Type B pancreatic cell (in vitro differentiated cells): ENCODE measurements around the gene KLF16. TPM values are rescaled to one million over a fixed set of nuclear protein-coding genes. Genes with fewer than 3 reads are reported as not detected.

Source experiments
- DNase-seq: peaks from one replicate; pipeline ENCODE4 v3.0.0; 2021; ENCODE audit warnings: mixed read lengths; ENCODE audit not compliant: unreplicated experiment; ENCODE audit errors: extremely low spot score
- H3K27ac Mint-ChIP-seq: 2 replicates; pipeline ENCODE4 v1.8.0; 2021; ENCODE audit warnings: mild to moderate bottlenecking, mixed read lengths
- H3K27me3 Mint-ChIP-seq: 2 replicates; pipeline ENCODE4 v1.8.0; 2021; ENCODE audit warnings: mixed read lengths
- H3K36me3 Mint-ChIP-seq: 2 replicates; pipeline ENCODE4 v1.8.0; 2021; ENCODE audit warnings: mixed read lengths
- H3K4me1 Mint-ChIP-seq: one replicate; pipeline ENCODE4 v1.8.0; 2021; ENCODE audit warnings: mixed read lengths; ENCODE audit not compliant: unreplicated experiment
- H3K4me3 Mint-ChIP-seq: 2 replicates; pipeline ENCODE4 v1.8.0; 2021; ENCODE audit warnings: mild to moderate bottlenecking, mixed read lengths
- H3K9me3 Mint-ChIP-seq: 2 replicates; pipeline ENCODE4 v1.8.0; 2021; ENCODE audit warnings: mixed read lengths
- CTCF ChIP-seq: fragments of 200-600 bp; sonication (generic); conservative IDR thresholded peaks from 2 replicates; pipeline ENCODE4 v1.5.0; 2021; ENCODE audit warnings: antibody characterized with exemption, mild to moderate bottlenecking
- total RNA-seq: library from RNA; stranded (reverse); gene quantifications from 2 replicates; pipeline ENCODE4 v1.2.1, GENCODE V29; 2021; ENCODE audit warnings: low replicate concordance

The KLF16 gene
- total RNA-seq, 1 donor from 2014 or later: 17.9 TPM

- no peak for TF ChIP-seq CTCF
- Mint-ChIP-seq H3K9me3 (no peaks in the 10 kb centered on the region), H3K4me3 (no peak overlapping the region), H3K27me3 (peaks cover 5% of the 10 kb centered on the region), H3K27ac (no peak overlapping the region), H3K4me1 (peaks cover 8% of the 10 kb centered on the region), H3K36me3 (no peaks in the 10 kb centered on the region)
- no peak for DNase-seq
Measured at GRCh38 chr19:1814833-1815604, 48.4 kb downstream of the KLF16 start.

GRCh38 chr19:1814391-1814790 lies 49.0 kb downstream of the KLF16 start:
- DNase-seq: no peak
- Mint-ChIP-seq H3K4me1 (peaks cover 8% of the 10 kb centered on the region), H3K4me3 (no peak overlapping the region), H3K36me3 (no peaks in the 10 kb centered on the region), H3K27me3 (peaks cover 5% of the 10 kb centered on the region), H3K27ac (no peak overlapping the region), H3K9me3 (no peaks in the 10 kb centered on the region)
- no peak for TF ChIP-seq CTCF

GRCh38 chr19:1813192-1814182 lies 49.9 kb downstream of the KLF16 start:
- H3K9me3 Mint-ChIP-seq: no peaks in the 10 kb centered on the region
- TF ChIP-seq CTCF: peak; percentile 6
- DNase-seq: no peak
- H3K4me3 Mint-ChIP-seq: peak overlapping the region; percentile 94
- peaks cover 5% of the 10 kb centered on the region for H3K27me3 Mint-ChIP-seq
- no peaks in the 10 kb centered on the region for H3K36me3 Mint-ChIP-seq
- H3K27ac Mint-ChIP-seq: peak overlapping the region; percentile 90
- peaks cover 8% of the 10 kb centered on the region for H3K4me1 Mint-ChIP-seq

- Mint-ChIP-seq H3K4me1 (peaks cover 8% of the 10 kb centered on the region), H3K36me3 (no peaks in the 10 kb centered on the region), H3K27me3 (peaks cover 5% of the 10 kb centered on the region), H3K27ac (peak overlapping the region; percentile 90), H3K4me3 (peak overlapping the region; percentile 94), H3K9me3 (no peaks in the 10 kb centered on the region)
- peak; percentile 91 for DNase-seq
- TF ChIP-seq CTCF: peak; percentile 74
Measured at GRCh38 chr19:1812426-1813191, 50.8 kb downstream of the KLF16 start.

DNA sequence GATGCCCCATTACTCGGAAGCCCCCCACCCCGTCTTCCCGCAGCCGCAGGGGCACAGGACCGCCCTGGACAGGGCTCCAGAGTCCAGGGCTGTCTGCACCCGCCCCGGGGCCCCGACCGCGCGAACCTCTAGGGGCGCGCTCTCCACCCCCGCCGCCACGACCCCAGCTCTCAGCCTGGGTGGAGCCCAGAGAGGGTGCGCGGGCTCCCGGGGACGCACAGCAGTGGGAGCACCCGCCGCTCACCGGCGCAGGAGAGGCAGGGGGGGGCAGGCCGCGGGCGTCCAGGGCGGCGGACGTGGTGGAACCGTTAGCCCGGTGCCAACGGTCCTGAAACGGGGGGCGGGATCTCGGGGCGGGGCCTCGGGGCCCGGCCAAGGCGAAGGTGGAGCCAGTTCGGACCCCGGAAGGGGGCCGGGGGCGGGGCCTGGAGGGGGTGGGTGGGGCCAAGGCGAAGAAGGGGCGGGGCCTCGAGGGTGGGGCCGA lies 51.4 kb downstream of the KLF16 start, which contains the start of gene ATP8B3:
ATP8B3 (minus strand) TSS at position 335 of the 484 bp plus-strand sequence. CDS start 540 bp downstream, outside the sequence.
- peak within 1 kb of the TSS; percentile 90 for H3K27ac Mint-ChIP-seq
- H3K36me3 Mint-ChIP-seq: no peaks in the 10 kb centered on the region
- TF ChIP-seq CTCF: peak; percentile 35
- peaks cover 5% of the 10 kb centered on the region for H3K27me3 Mint-ChIP-seq
- no peaks in the 10 kb centered on the region for H3K9me3 Mint-ChIP-seq
- H3K4me3 Mint-ChIP-seq: peak within 1 kb of the TSS; percentile 94
- DNase-seq: no peak
- H3K4me1 Mint-ChIP-seq: peaks cover 8% of the 10 kb centered on the region
